ENCODE results near the gene RFC3. TPM values are rescaled to one million over a fixed set of nuclear protein-coding genes. Genes with fewer than 3 reads are reported as not detected.
"Not testable (repeated sequence)": the region's sequence is repeated elsewhere in the genome, so short reads cannot be mapped to it uniquely, and the experiment has no call there.

RFC3 gene
- total RNA-seq, 1 experiment from 2014 or later = 59.2 TPM

- no peaks in the 10 kb centered on the region for H3K4me1 ChIP-seq (ENCODE audit: insufficient read depth, low read length)
- DNase-seq = no peak
- H3K27me3 ChIP-seq (ENCODE audit: insufficient read depth, low read length) = no peaks in the 10 kb centered on the region
- H2AK5ac ChIP-seq (ENCODE audit: insufficient read length, low read length) = no peak overlapping the region
- H3K27me3 Mint-ChIP-seq (ENCODE audit: low read depth) = peaks cover 7% of the 10 kb centered on the region
- H3K9me3 ChIP-seq (ENCODE audit: control insufficient read depth, low read depth, low read length) = no peaks in the 10 kb centered on the region
- H3K36me3 Mint-ChIP-seq (ENCODE audit: insufficient read depth in 1 of 3, low read depth in 3 of 3) = no peaks in the 10 kb centered on the region
- H3K4ac ChIP-seq (ENCODE audit: low read depth, low read length) = no peak overlapping the region
- H3T11ph ChIP-seq (ENCODE audit: low read length) = no peak overlapping the region
- H4K91ac ChIP-seq (ENCODE audit: insufficient read length, low read depth, low read length) = no peak overlapping the region
- no peaks in the 10 kb centered on the region for H3K79me2 ChIP-seq (ENCODE audit: insufficient read depth, low read length)
- no peak overlapping the region for H2BK15ac ChIP-seq (ENCODE audit: low read depth, low read length)
- H3K23me2 ChIP-seq (ENCODE audit: insufficient read length, low read depth, low read length, poor library complexity, severe bottlenecking) = no peaks in the 10 kb centered on the region
- no peak overlapping the region for H3K56ac ChIP-seq (ENCODE audit: insufficient read length, low read depth, low read length)
- H4K20me1 ChIP-seq (ENCODE audit: control insufficient read depth, insufficient read depth, insufficient read length) = no peaks in the 10 kb centered on the region
- no peak overlapping the region for H3K4me3 Mint-ChIP-seq
- H3K9ac ChIP-seq (ENCODE audit: extremely low read depth, insufficient read length, low read length) = no peak overlapping the region
- H3K18ac ChIP-seq (ENCODE audit: insufficient read length, low read depth, low read length) = no peak overlapping the region
- H4K5ac ChIP-seq (ENCODE audit: insufficient read length, low read depth, low read length) = no peak overlapping the region
- WGBS (ENCODE audit: extremely low coverage, insufficient read length, low lambda C conversion rate) = no CpG with 5 or more reads among the region's 8 CpGs
- H3K4me1 Mint-ChIP-seq = no peaks in the 10 kb centered on the region
- H2BK20ac ChIP-seq (ENCODE audit: low read depth, low read length, poor library complexity, severe bottlenecking) = no peak overlapping the region
- no peak overlapping the region for H3K14ac ChIP-seq (ENCODE audit: insufficient read depth, low read length)
- H2BK5ac ChIP-seq (ENCODE audit: insufficient read length, low read length) = no peak overlapping the region
- H3K27ac ChIP-seq (ENCODE audit: insufficient read length, low read depth, low read length) = no peak overlapping the region
- H3K27ac Mint-ChIP-seq = no peak overlapping the region; a peak in 1 of 7 replicates
- H2AFZ ChIP-seq (ENCODE audit: low read length) = no peak overlapping the region
- TF ChIP-seq CTCF (conservative IDR thresholded peaks at IDR 0.05) = no peak
- no peak overlapping the region for H3K23ac ChIP-seq (ENCODE audit: insufficient read length, low read depth, low read length)
- no peak overlapping the region for H4K8ac ChIP-seq (replicated peaks; ENCODE audit: insufficient read length, low read depth, low read length)
- no peak overlapping the region for H2BK12ac ChIP-seq (ENCODE audit: insufficient read length, low read depth, low read length)
- no peaks in the 10 kb centered on the region for H3K9me3 Mint-ChIP-seq
- H3K79me1 ChIP-seq (ENCODE audit: insufficient read depth, low read depth, low read length, poor library complexity, severe bottlenecking) = no peaks in the 10 kb centered on the region
- no peak overlapping the region for H2BK120ac ChIP-seq (ENCODE audit: low read depth, low read length, poor library complexity, severe bottlenecking)
- H3K4me2 ChIP-seq (ENCODE audit: insufficient read depth, insufficient read length, low read length) = no peak overlapping the region
Measured at GRCh38 chr13:33806470-33807248, 11.3 kb upstream of the RFC3 start.

GRCh38 chr13:33812829-33813228 lies 5.1 kb upstream of the RFC3 start:
- DNase-seq; H3K36me3 Mint-ChIP-seq (ENCODE audit: insufficient read depth in 1 of 3, low read depth in 3 of 3); H3K9me3 Mint-ChIP-seq; H3K9me3 ChIP-seq (ENCODE audit: control insufficient read depth, low read depth, low read length); H3K4me1 Mint-ChIP-seq; H3K4ac ChIP-seq (ENCODE audit: low read depth, low read length); H2BK120ac ChIP-seq (ENCODE audit: low read depth, low read length, poor library complexity, severe bottlenecking); H3K79me1 ChIP-seq (ENCODE audit: insufficient read depth, low read depth, low read length, poor library complexity, severe bottlenecking); H3K4me1 ChIP-seq (ENCODE audit: insufficient read depth, low read length); H3K56ac ChIP-seq (ENCODE audit: insufficient read length, low read depth, low read length); H2AFZ ChIP-seq (ENCODE audit: low read length); H2BK12ac ChIP-seq (ENCODE audit: insufficient read length, low read depth, low read length); H3K23me2 ChIP-seq (ENCODE audit: insufficient read length, low read depth, low read length, poor library complexity, severe bottlenecking); H4K5ac ChIP-seq (ENCODE audit: insufficient read length, low read depth, low read length); H3K79me2 ChIP-seq (ENCODE audit: insufficient read depth, low read length); H4K20me1 ChIP-seq (ENCODE audit: control insufficient read depth, insufficient read depth, insufficient read length); H2BK20ac ChIP-seq (ENCODE audit: low read depth, low read length, poor library complexity, severe bottlenecking); H3T11ph ChIP-seq (ENCODE audit: low read length); H2BK15ac ChIP-seq (ENCODE audit: low read depth, low read length); H3K4me3 Mint-ChIP-seq; H2AK5ac ChIP-seq (ENCODE audit: insufficient read length, low read length); H3K23ac ChIP-seq (ENCODE audit: insufficient read length, low read depth, low read length); H3K4me2 ChIP-seq (ENCODE audit: insufficient read depth, insufficient read length, low read length); H3K14ac ChIP-seq (ENCODE audit: insufficient read depth, low read length); H3K9ac ChIP-seq (ENCODE audit: extremely low read depth, insufficient read length, low read length); H4K8ac ChIP-seq (replicated peaks; ENCODE audit: insufficient read length, low read depth, low read length); H3K18ac ChIP-seq (ENCODE audit: insufficient read length, low read depth, low read length); H4K91ac ChIP-seq (ENCODE audit: insufficient read length, low read depth, low read length); H3K27me3 ChIP-seq (ENCODE audit: insufficient read depth, low read length); H2BK5ac ChIP-seq (ENCODE audit: insufficient read length, low read length); H3K27ac ChIP-seq (ENCODE audit: insufficient read length, low read depth, low read length): not testable (repeated sequence)
- Mint-ChIP-seq H3K27ac (peak overlapping the region in 1 of 3 experiments; percentile 72; a peak in 1 of 7 replicates), H3K27me3 (ENCODE audit: low read depth) (peaks cover 15% of the 10 kb centered on the region)
- no CpG with 5 or more reads among the region's 7 CpGs for WGBS (ENCODE audit: extremely low coverage, insufficient read length, low lambda C conversion rate)

All from H9 (cell line).